GM04503 (cell line): ENCODE results near the gene SS18.

ENCODE experiments used
- DNase-seq: peaks from one replicate; pipeline ENCODE4 v3.0.0-alpha.2; 2012; ENCODE audit warnings: low read depth

SS18 gene

GRCh38 chr18:26002375-26002910 is 88.0 kb downstream of the SS18 start:
- no peak for DNase-seq

- no peak for DNase-seq
Measured at GRCh38 chr18:25998461-25998860, 92.0 kb downstream of the SS18 start.

- no peak for DNase-seq
Measured at GRCh38 chr18:25992566-25992965, 97.8 kb downstream of the SS18 start.

DNA sequence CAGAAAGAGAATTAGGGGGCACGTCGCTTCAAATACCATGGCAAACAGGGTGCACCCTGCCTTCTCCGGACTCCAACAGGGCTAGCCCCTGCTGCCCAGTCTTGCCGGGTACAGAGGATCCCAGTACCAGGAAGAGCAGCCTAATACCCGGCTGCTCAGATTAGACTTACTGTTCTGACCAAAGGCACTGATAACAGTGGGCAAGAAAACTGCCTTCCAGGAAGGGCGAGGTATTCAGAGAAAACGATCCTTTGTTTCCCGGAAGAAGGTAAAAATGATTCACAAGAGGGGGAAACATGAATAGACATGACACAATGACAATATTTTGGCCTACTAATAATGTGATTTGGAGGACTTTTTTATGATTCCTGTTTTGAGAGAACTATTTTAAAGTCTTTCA is 99.9 kb downstream of the SS18 start:
- DNase-seq, result no peak

DNA sequence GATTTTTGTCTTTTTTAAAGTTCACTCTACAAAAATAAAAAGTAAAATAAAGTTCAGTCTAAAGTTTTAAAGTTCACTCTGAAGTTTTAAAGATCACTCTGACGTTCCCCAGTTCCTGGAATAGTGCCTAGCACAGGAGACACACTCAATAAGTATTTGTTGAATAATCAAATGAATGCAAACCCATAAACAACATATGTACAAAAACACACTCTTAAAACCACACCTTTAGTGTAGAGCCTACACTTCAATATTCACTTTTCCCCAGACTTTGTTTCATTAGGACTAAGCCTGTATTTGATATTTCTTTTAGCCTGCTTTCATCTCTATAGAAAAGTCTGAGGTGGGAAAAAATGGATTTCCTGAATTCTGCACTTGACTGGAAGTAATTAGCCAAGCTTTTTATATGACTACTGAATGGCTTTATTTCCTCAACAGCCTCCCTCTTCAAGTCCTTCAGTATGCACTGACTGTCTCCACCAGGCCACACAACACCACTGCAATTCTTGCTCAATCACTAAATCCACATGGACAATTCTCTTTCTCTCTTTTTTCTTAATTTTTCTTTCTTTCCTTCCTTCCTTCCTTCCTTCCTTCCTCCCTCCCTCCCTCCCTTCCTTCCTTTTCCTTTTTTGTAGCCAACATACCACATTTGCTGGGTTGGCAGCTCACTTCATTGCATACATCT is 104.6 kb downstream of the SS18 start:
- DNase-seq, result no peak

- DNase-seq, result no peak
Measured at GRCh38 chr18:25983730-25984129, 106.7 kb downstream of the SS18 start.

GRCh38 chr18:25982961-25983360 is 107.5 kb downstream of the SS18 start:
- DNase-seq, result no peak

DNA sequence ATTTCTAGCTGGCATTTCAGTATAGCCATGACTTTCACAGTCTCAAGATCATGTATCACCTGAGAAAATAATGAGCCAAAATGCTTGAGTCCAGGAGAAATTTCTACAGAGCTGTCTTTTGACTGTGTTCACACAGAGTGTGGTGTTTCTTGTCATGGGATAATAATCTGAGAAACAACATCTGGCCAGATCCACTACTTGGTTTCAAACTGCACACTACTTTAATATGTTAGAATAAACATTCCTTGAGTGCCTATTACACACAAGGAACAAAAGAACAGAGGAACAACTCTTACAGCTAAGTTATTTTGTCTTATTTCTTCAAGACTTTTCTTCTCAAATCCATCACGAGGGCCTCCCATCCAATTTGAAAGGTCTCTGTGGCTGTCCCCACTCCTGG is 108.3 kb downstream of the SS18 start:
- DNase-seq, result no peak

- DNase-seq, result no peak
Measured at GRCh38 chr18:25979369-25980040, 110.9 kb downstream of the SS18 start.

DNA sequence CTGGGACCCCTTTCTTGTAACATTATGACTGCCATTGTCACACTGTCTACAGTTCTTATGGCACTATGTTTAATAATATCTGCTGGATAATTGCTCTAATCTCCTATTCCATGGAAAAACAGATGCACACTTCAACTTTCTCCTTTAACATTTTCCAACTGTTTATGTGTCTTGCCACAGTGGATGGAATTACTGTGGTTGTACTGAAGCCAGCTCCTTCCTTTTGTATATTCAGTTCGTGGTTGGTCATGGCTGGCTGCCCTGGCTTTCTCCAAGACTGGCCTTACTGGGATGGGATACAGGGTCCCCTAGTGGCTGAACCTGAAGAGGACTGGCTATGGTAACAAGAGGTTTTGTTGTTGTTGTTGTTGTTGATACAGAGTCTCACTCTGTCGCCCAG is 113.9 kb downstream of the SS18 start:
- DNase-seq, result no peak

DNA sequence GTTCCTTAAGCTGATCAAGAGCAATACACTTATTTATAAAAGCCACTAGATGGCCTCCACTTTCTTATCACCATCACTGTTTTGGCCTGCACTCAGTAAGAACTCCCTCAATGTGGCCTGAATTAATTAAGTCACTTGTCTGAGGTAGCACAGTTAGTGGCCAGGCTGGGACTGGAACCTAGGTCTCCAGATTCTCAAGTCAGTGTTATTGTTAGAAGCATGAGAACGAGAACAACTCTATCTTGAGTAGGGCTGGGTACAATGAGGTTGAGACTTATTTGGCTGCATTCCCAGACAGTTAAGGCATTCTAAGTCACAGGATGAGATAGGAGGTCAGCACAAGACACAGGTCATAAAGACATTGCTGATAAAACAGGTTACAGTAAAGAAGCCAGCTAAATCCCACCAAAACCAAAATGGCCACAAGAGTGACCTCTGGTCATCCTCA is 115.8 kb downstream of the SS18 start:
- DNase-seq, result no peak
